Keratinocyte (primary cell): Measurements from ENCODE around the gene ZNF862. TPM values are rescaled to one million over a fixed set of nuclear protein-coding genes. Genes with fewer than 3 reads are reported as not detected.

Source experiments
- DNase-seq: peaks from one replicate; pipeline ENCODE4 v3.0.0-alpha.2; 2011; ENCODE audit warnings: low read depth, missing footprints, low spot score
- FAIRE-seq: peaks from 2 replicates; lab custom pipeline; 2011; peaks lifted over from hg19 to GRCh38; lab: Jason Lieb, UNC
- H2AFZ ChIP-seq: 2 replicates; pipeline ENCODE4 v1.6.0; 2012; ENCODE audit warnings: low read length, control low read depth, inconsistent platforms; ENCODE audit not compliant: control insufficient read depth
- H3K27ac ChIP-seq: 2 replicates; pipeline ENCODE4 v1.5.1; 2011; ENCODE audit warnings: low read length; ENCODE audit not compliant: control insufficient read depth, insufficient read depth
- H3K27me3 ChIP-seq: 3 replicates; pipeline ENCODE4 v1.6.0; 2011; ENCODE audit warnings: low read length; ENCODE audit not compliant: control insufficient read depth, insufficient read depth; ENCODE audit errors: extremely low read depth
- H3K36me3 ChIP-seq, 2 experiments: 2 replicates in 1 of 2; 3 replicates in 1 of 2; pipeline ENCODE4 v1.5.1; 2011; ENCODE audit warnings: low read length in 2 of 2, mild to moderate bottlenecking in 1 of 2; ENCODE audit not compliant: control insufficient read depth in 2 of 2, insufficient read depth in 2 of 2; ENCODE audit errors: extremely low read depth in 1 of 2
- H3K4me1 ChIP-seq: 3 replicates; pipeline ENCODE4 v1.5.1; 2011; ENCODE audit warnings: low read length; ENCODE audit not compliant: control insufficient read depth, insufficient read depth; ENCODE audit errors: extremely low read depth
- H3K4me2 ChIP-seq: 3 replicates; pipeline ENCODE4 v1.6.0; 2011; ENCODE audit warnings: low read depth, low read length; ENCODE audit not compliant: control insufficient read depth, insufficient read depth; ENCODE audit errors: extremely low read depth
- H3K4me3 ChIP-seq, 3 experiments: fragments of 200-600 bp in 1 of 3; sonication (generic) in 1 of 3; 2 replicates in 2 of 3; 3 replicates in 1 of 3; pipeline ENCODE4 v1.5.1; 2011 to 2016; ENCODE audit warnings: low read length in 3 of 3, mild to moderate bottlenecking in 3 of 3, control low read depth in 2 of 3, inconsistent platforms in 1 of 3, low read depth in 1 of 3, mixed read lengths in 1 of 3, mixed run types in 1 of 3, moderate library complexity in 1 of 3; ENCODE audit not compliant: control insufficient read depth in 2 of 3, insufficient read depth in 2 of 3; ENCODE audit errors: extremely low read depth in 1 of 3
- H3K79me2 ChIP-seq: 2 replicates; pipeline ENCODE4 v1.6.0; 2012; ENCODE audit warnings: low read length; ENCODE audit not compliant: control insufficient read depth, insufficient read depth
- H3K9ac ChIP-seq: 3 replicates; pipeline ENCODE4 v1.6.0; 2011; ENCODE audit warnings: low read length; ENCODE audit not compliant: control insufficient read depth, insufficient read depth; ENCODE audit errors: extremely low read depth
- H3K9me1 ChIP-seq: 3 replicates; pipeline ENCODE4 v1.6.0; 2011; ENCODE audit warnings: low read length; ENCODE audit not compliant: control insufficient read depth, insufficient read depth; ENCODE audit errors: extremely low read depth
- H3K9me3 ChIP-seq: 2 replicates; pipeline ENCODE4 v1.5.1; 2012; ENCODE audit warnings: low read depth, low read length; ENCODE audit not compliant: control insufficient read depth
- H4K20me1 ChIP-seq: 3 replicates; pipeline ENCODE4 v1.6.0; 2011; ENCODE audit warnings: low read length; ENCODE audit not compliant: control insufficient read depth, insufficient read depth; ENCODE audit errors: extremely low read depth
- CTCF ChIP-seq, 3 experiments: IDR thresholded peaks in 1 of 3; conservative IDR thresholded peaks in 1 of 3; optimal IDR thresholded peaks in 1 of 3; 2 replicates in 2 of 3; 3 replicates in 1 of 3; pipeline versions ENCODE3 to v1.5.1; 2011; ENCODE audit warnings: low read length in 3 of 3, mild to moderate bottlenecking in 3 of 3, moderate library complexity in 2 of 3, control low read depth in 1 of 3, inconsistent platforms in 1 of 3; ENCODE audit not compliant: insufficient read depth in 2 of 3; ENCODE audit errors: extremely low read depth in 1 of 3
- EZH2 ChIP-seq: IDR thresholded peaks from one replicate; pipeline ENCODE4 v1.6.1; 2012; ENCODE audit warnings: inconsistent platforms, mild to moderate bottlenecking, low read length, moderate library complexity
- dilution Hi-C: fragments of 300-500 bp; cut with MboI; formaldehyde crosslinking; loops from one replicate; pipeline ENCODE4 v1.7.0; 2020; ENCODE audit warnings: low sequenced_read_pairs; ENCODE audit not compliant: extremely low pct_ligation_motif_present
- polyA plus RNA-seq, 5 experiments: library from polyadenylated mRNA; depleted of rRNA in 3 of 5; stranded (reverse) in 3 of 5; stranded (forward) in 1 of 5; unstranded in 1 of 5; fragments of >200 nt; gene quantifications; 1 replicate in 1 of 5; 2 replicates in 3 of 5; 3 replicates in 1 of 5; pipeline versions ENCODE4 v1.2.1 to v1.2.3, GENCODE V29; 2011 to 2012; ENCODE audit warnings: missing spikeins in 2 of 5, low read depth in 1 of 5, low replicate concordance in 1 of 5

Gene ZNF862
- polyA plus RNA-seq, 1 donor (not counting 4 experiments of a cell fraction or from before 2014, with no cell fraction given) = 10.1 TPM

DNA sequence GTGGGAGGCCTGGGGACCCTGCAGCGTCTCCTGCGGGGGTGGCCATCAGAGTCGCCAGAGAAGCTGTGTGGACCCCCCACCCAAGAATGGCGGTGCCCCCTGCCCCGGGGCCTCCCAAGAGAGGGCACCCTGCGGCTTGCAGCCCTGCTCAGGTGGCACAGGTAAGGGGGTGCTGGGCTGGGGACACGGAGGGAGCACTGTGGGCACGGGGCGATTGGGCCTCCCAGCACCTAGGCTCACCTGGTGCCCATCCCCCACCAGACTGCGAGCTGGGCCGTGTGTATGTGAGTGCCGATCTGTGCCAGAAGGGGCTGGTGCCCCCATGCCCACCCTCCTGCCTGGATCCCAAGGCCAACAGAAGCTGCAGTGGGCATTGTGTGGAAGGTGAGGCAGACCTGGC, 35.2 kb upstream of the ZNF862 start:
- Histone ChIP-seq H3K4me1 (no peaks in the 10 kb centered on the region), H3K27ac (no peak overlapping the region), H3K27me3 (no peaks in the 10 kb centered on the region), H3K36me3 (no peaks in the 10 kb centered on the region), H3K4me3 (no peak overlapping the region), H3K4me2 (no peak overlapping the region), H2AFZ (no peak overlapping the region), H3K9me3 (no peaks in the 10 kb centered on the region), H3K79me2 (no peaks in the 10 kb centered on the region), H3K9ac (no peak overlapping the region), H4K20me1 (no peaks in the 10 kb centered on the region), H3K9me1 (no peaks in the 10 kb centered on the region)
- dilution Hi-C loops = no loop called here
- FAIRE-seq (no peak), DNase-seq (no peak)
- TF ChIP-seq CTCF (optimal IDR thresholded peaks at IDR 0.05 in 1 of 3, IDR thresholded peaks at IDR 0.05 in 1 of 3, conservative IDR thresholded peaks at IDR 0.05 in 1 of 3; ENCODE audit: extremely low read depth in 1 of 3, insufficient read depth in 2 of 3, low read length in 3 of 3) = no peak
- no peak for TF ChIP-seq EZH2

GRCh38 chr7:149803551-149804074, 34.6 kb upstream of the ZNF862 start:
- FAIRE-seq = no peak
- no peaks in the 10 kb centered on the region for H3K27me3 ChIP-seq
- dilution Hi-C loops = no loop called here

More at GRCh38 chr7:149803551-149804074, 34.6 kb upstream of the ZNF862 start:
- Histone ChIP-seq H2AFZ (no peak overlapping the region), H3K4me2 (no peak overlapping the region), H4K20me1 (no peaks in the 10 kb centered on the region), H3K79me2 (no peaks in the 10 kb centered on the region), H3K9ac (no peak overlapping the region), H3K27ac (no peak overlapping the region), H3K4me1 (no peaks in the 10 kb centered on the region), H3K9me1 (no peaks in the 10 kb centered on the region), H3K36me3 (no peaks in the 10 kb centered on the region), H3K9me3 (no peaks in the 10 kb centered on the region), H3K4me3 (no peak overlapping the region)
- no peak for TF ChIP-seq EZH2
- no peak for TF ChIP-seq CTCF (optimal IDR thresholded peaks at IDR 0.05 in 1 of 3, IDR thresholded peaks at IDR 0.05 in 1 of 3, conservative IDR thresholded peaks at IDR 0.05 in 1 of 3; ENCODE audit: extremely low read depth in 1 of 3, insufficient read depth in 2 of 3, low read length in 3 of 3)
- no peak for DNase-seq
